ENCODE measurements around the gene IQGAP3. TPM values are rescaled to one million over a fixed set of nuclear protein-coding genes. Genes with fewer than 3 reads are reported as not detected.

IQGAP3 gene
- total and polyA plus RNA-seq, 2 experiments from 2014 or later, result 5.2 to 5.7 TPM

DNA sequence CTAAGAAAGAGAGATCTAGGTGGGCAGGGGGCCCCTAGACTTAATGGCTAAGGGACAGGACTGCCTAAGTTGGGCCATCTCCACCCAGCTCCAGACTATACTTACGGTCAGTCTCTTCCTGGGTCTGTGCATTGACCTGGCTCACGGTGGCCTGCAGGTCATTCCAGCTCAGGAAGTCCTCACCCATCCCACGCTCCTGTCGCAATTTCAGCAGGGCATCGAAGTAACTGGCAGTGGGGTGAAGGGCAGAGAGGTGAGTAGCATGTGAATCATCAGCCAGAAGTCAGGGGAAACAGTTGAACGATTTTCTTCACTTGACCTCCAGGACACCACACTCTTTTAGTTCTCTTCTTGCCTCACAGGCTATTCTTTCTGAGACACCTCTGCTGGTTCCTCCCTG, 20.5 kb downstream of the IQGAP3 start:
- no peaks in the 10 kb centered on the region for H3K9me3 ChIP-seq (ENCODE audit: low read depth)
- no peaks in the 10 kb centered on the region for H3K27me3 ChIP-seq
- H4K20me1 ChIP-seq (ENCODE audit: insufficient read depth, poor library complexity, severe bottlenecking), result no peaks in the 10 kb centered on the region
- no peak overlapping the region for H3K4me3 ChIP-seq
- no peaks in the 10 kb centered on the region for H3K4me1 ChIP-seq (ENCODE audit: insufficient read depth)
- 94% methylated on average over 6 of the region's 6 CpGs for WGBS (ENCODE audit: low lambda C conversion rate, missing lambda C conversion rate)
- H3K27ac ChIP-seq, result no peak overlapping the region
- no peaks in the 10 kb centered on the region for H3K79me2 ChIP-seq
- no peak overlapping the region for H3K4me2 ChIP-seq
- DNase-seq (ENCODE audit: low spot score), result no peak
- H2AFZ ChIP-seq, result no peak overlapping the region
- no peaks in the 10 kb centered on the region for H3K9me2 ChIP-seq (replicated peaks; ENCODE audit: insufficient read depth)
- H3K36me3 ChIP-seq (replicated peaks; ENCODE audit: insufficient read depth, low read depth), result no peaks in the 10 kb centered on the region
- TF ChIP-seq EZH2 (IDR thresholded peaks at IDR 0.05; ENCODE audit: borderline replicate concordance) (no peak), EZH2phosphoT487 (IDR thresholded peaks at IDR 0.05; ENCODE audit: low read depth, severe bottlenecking, unreplicated experiment) (no peak)
- TF ChIP-seq, protein P1, sequence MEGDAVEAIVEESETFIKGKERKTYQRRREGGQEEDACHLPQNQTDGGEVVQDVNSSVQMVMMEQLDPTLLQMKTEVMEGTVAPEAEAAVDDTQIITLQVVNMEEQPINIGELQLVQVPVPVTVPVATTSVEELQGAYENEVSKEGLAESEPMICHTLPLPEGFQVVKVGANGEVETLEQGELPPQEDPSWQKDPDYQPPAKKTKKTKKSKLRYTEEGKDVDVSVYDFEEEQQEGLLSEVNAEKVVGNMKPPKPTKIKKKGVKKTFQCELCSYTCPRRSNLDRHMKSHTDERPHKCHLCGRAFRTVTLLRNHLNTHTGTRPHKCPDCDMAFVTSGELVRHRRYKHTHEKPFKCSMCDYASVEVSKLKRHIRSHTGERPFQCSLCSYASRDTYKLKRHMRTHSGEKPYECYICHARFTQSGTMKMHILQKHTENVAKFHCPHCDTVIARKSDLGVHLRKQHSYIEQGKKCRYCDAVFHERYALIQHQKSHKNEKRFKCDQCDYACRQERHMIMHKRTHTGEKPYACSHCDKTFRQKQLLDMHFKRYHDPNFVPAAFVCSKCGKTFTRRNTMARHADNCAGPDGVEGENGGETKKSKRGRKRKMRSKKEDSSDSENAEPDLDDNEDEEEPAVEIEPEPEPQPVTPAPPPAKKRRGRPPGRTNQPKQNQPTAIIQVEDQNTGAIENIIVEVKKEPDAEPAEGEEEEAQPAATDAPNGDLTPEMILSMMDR (IDR thresholded peaks at IDR 0.05; ENCODE audit: poor library complexity), result no peak

DNA sequence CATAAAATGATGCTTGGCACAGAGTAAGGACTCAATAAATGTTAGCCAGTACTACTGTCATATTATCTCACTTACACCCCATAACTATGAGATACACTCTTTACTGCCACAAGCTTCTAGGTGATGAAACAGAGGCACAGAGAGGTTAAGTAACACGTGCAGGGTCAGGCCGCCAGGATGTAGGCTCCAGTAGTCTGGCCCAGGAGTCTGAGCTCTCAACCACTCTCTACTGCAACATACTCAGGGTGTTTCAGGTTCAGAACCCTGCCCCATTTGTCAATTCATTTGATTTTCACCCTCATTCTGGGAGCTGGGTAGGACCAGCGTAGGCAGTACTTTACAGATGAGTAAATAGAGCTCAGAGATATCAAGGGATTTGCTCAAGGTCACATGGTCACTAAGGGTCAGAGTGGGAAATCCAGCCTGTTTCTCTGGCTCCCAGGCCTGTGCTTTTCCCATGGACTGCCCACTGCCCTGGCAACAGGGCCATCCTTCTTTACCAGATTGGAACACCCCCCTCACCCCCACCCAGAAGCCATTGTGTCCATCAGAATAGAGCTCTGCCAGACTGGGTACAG, 21.2 kb downstream of the IQGAP3 start:
- TF ChIP-seq EZH2 (IDR thresholded peaks at IDR 0.05; ENCODE audit: borderline replicate concordance) (no peak), EZH2phosphoT487 (IDR thresholded peaks at IDR 0.05; ENCODE audit: low read depth, severe bottlenecking, unreplicated experiment) (no peak)
- TF ChIP-seq, protein P1 (IDR thresholded peaks at IDR 0.05; ENCODE audit: poor library complexity), result no peak

DNA sequence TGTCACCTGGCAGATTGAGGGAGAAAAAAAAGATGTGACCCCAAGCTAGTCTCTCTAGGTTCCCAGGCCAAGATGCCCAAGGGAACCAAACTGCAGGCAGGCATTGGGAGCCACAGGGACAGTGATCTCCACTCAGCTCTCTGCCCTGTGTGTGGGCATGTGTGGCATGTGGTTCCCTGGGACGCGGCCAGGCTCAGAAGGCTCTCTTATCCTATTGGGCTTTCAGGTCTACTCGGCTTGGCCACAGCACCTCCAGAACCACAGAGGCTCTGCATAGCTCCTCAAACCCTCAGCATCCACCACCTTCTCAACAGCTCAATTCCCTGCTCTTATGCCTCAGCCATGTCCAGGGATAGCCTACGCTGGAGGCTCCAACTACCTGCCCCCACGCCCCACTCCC, 22.0 kb downstream of the IQGAP3 start:
- no peak for DNase-seq (ENCODE audit: low spot score)
- no peaks in the 10 kb centered on the region for H3K9me2 ChIP-seq (replicated peaks; ENCODE audit: insufficient read depth)
- H3K4me1 ChIP-seq (ENCODE audit: insufficient read depth), result no peaks in the 10 kb centered on the region
- no peaks in the 10 kb centered on the region for H3K79me2 ChIP-seq
- no peak overlapping the region for H3K4me2 ChIP-seq
- H3K36me3 ChIP-seq (replicated peaks; ENCODE audit: insufficient read depth, low read depth), result no peaks in the 10 kb centered on the region
- TF ChIP-seq, protein P1 (IDR thresholded peaks at IDR 0.05; ENCODE audit: poor library complexity), result no peak
- TF ChIP-seq EZH2phosphoT487 (IDR thresholded peaks at IDR 0.05; ENCODE audit: low read depth, severe bottlenecking, unreplicated experiment) (no peak), EZH2 (IDR thresholded peaks at IDR 0.05; ENCODE audit: borderline replicate concordance) (no peak)
- H3K27ac ChIP-seq, result no peak overlapping the region
- no peaks in the 10 kb centered on the region for H4K20me1 ChIP-seq (ENCODE audit: insufficient read depth, poor library complexity, severe bottlenecking)
- no peak overlapping the region for H2AFZ ChIP-seq
- no peaks in the 10 kb centered on the region for H3K27me3 ChIP-seq
- 87% methylated on average over 5 of the region's 5 CpGs for WGBS (ENCODE audit: low lambda C conversion rate, missing lambda C conversion rate)
- H3K4me3 ChIP-seq, result no peak overlapping the region
- no peaks in the 10 kb centered on the region for H3K9me3 ChIP-seq (ENCODE audit: low read depth)

More for the DNA sequence above, 21.2 kb downstream of the IQGAP3 start:
- Histone ChIP-seq H3K4me3 (no peak overlapping the region), H3K36me3 (replicated peaks; ENCODE audit: insufficient read depth, low read depth) (no peaks in the 10 kb centered on the region), H3K4me2 (no peak overlapping the region), H3K9me2 (replicated peaks; ENCODE audit: insufficient read depth) (no peaks in the 10 kb centered on the region), H3K9me3 (ENCODE audit: low read depth) (no peaks in the 10 kb centered on the region), H3K79me2 (no peaks in the 10 kb centered on the region), H3K4me1 (ENCODE audit: insufficient read depth) (no peaks in the 10 kb centered on the region), H3K27ac (no peak overlapping the region), H3K27me3 (no peaks in the 10 kb centered on the region), H4K20me1 (ENCODE audit: insufficient read depth, poor library complexity, severe bottlenecking) (no peaks in the 10 kb centered on the region), H2AFZ (no peak overlapping the region)
- WGBS (ENCODE audit: low lambda C conversion rate, missing lambda C conversion rate), result 68% methylated on average over 3 of the region's 3 CpGs
- no peak for DNase-seq (ENCODE audit: low spot score)
